Adipocyte (in vitro differentiated cells): ENCODE data around the gene TGM2.

Source experiments
- DNase-seq: peaks from one replicate; pipeline ENCODE4 v3.0.0-alpha.2; 2015; ENCODE audit warnings: low read depth
- H3K27me3 ChIP-seq: replicated peaks from 2 replicates; pipeline ENCODE4 v1.7.0; 2013; ENCODE audit warnings: mild to moderate bottlenecking, low read length, moderate library complexity; ENCODE audit not compliant: control insufficient read depth, insufficient read depth
- H3K36me3 ChIP-seq: 2 replicates; pipeline ENCODE4 v1.7.0; 2013; ENCODE audit warnings: low read length, mild to moderate bottlenecking, moderate library complexity; ENCODE audit not compliant: control insufficient read depth, insufficient read depth, severe bottlenecking
- H3K4me1 ChIP-seq: 2 replicates; pipeline ENCODE4 v1.7.0; 2013; ENCODE audit warnings: mild to moderate bottlenecking, low read length, moderate library complexity; ENCODE audit not compliant: control insufficient read depth, insufficient read depth
- H3K4me3 ChIP-seq: 2 replicates; pipeline ENCODE4 v1.7.0; 2013; ENCODE audit warnings: mild to moderate bottlenecking, low read length, moderate library complexity
- H3K9ac ChIP-seq: 2 replicates; pipeline ENCODE4 v1.7.0; 2013; ENCODE audit warnings: mild to moderate bottlenecking, low read length, moderate library complexity
- H3K9me3 ChIP-seq: 2 replicates; pipeline ENCODE4 v1.7.0; 2013; ENCODE audit warnings: mild to moderate bottlenecking, low read length, moderate library complexity; ENCODE audit not compliant: control insufficient read depth

TGM2 gene

GRCh38 chr20:38164624-38165088 lies 414 bp downstream of the TGM2 start:
- no peak for DNase-seq
- Histone ChIP-seq H3K4me3 (peak overlapping the region; percentile 39), H3K27me3 (no peaks in the 10 kb centered on the region), H3K4me1 (peaks cover 22% of the 10 kb centered on the region), H3K9ac (no peak overlapping the region), H3K36me3 (no peaks in the 10 kb centered on the region), H3K9me3 (no peaks in the 10 kb centered on the region)

DNA sequence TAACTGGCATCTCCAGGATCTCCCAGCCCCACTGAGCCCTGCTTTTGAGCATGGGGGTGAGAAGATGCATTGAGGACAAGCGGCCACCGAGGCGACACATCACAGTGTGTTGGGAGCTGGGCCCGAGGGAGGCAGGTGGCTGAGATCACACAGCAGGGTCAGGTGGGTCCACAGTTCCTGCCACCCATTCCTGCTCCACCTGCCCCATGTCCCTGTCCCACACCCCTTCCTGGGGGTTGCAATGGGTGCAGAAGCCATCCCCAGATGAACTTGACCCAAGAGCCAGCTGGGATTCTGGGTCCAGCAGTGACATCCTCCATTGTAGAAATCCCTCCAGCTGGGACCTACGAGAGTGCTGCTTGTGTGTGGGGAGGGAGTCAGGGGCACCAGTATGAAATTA lies 1.0 kb downstream of the TGM2 start:
- no peak overlapping the region for H3K4me3 ChIP-seq

GRCh38 chr20:38162878-38163875 lies 1.9 kb downstream of the TGM2 start:
- Histone ChIP-seq H3K36me3 (no peaks in the 10 kb centered on the region), H3K4me3 (no peak overlapping the region), H3K27me3 (no peaks in the 10 kb centered on the region), H3K4me1 (peaks cover 12% of the 10 kb centered on the region), H3K9me3 (no peaks in the 10 kb centered on the region), H3K9ac (no peak overlapping the region)
- DNase-seq: no peak

More for the DNA sequence above, 1.0 kb downstream of the TGM2 start:
- Histone ChIP-seq H3K4me1 (peaks cover 21% of the 10 kb centered on the region), H3K36me3 (no peaks in the 10 kb centered on the region), H3K9me3 (no peaks in the 10 kb centered on the region), H3K9ac (no peak overlapping the region), H3K27me3 (no peaks in the 10 kb centered on the region)
- no peak for DNase-seq

GRCh38 chr20:38162149-38162548 lies 2.9 kb downstream of the TGM2 start:
- Histone ChIP-seq H3K4me1 (peaks cover 4% of the 10 kb centered on the region), H3K9ac (no peak overlapping the region), H3K36me3 (no peaks in the 10 kb centered on the region), H3K9me3 (no peaks in the 10 kb centered on the region), H3K27me3 (no peaks in the 10 kb centered on the region), H3K4me3 (no peak overlapping the region)
- no peak for DNase-seq

GRCh38 chr20:38161412-38161774 lies 3.7 kb downstream of the TGM2 start:
- Histone ChIP-seq H3K36me3 (no peaks in the 10 kb centered on the region), H3K9ac (no peak overlapping the region), H3K27me3 (no peaks in the 10 kb centered on the region), H3K4me1 (peaks cover 4% of the 10 kb centered on the region), H3K9me3 (no peaks in the 10 kb centered on the region), H3K4me3 (no peak overlapping the region)
- no peak for DNase-seq

GRCh38 chr20:38159957-38160756 lies 4.9 kb downstream of the TGM2 start:
- H3K4me1 ChIP-seq: no peaks in the 10 kb centered on the region
- no peak for DNase-seq
- no peaks in the 10 kb centered on the region for H3K9me3 ChIP-seq
- H3K9ac ChIP-seq: no peak overlapping the region
- no peak overlapping the region for H3K4me3 ChIP-seq
- H3K27me3 ChIP-seq: no peaks in the 10 kb centered on the region
- H3K36me3 ChIP-seq: no peaks in the 10 kb centered on the region

DNA sequence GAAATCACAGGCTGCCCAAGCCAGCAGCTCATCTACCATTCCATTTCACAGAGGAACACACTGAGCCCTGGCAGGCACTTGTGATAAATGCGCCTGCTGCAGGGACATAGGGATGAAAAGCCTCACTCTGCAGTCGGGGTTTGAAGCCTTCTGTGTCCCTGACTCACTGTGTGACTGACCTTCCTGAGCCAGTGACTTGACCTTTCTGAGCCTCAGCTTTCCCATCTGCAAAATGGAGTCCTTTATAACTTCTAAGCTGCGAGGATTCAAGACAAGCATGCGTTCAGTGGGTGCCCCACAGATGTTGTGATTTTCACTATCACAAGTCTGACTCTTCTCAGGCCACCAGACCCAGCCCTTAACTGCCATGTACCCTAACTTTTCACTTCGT lies 5.5 kb downstream of the TGM2 start:
- Histone ChIP-seq H3K36me3 (no peaks in the 10 kb centered on the region), H3K9ac (no peak overlapping the region), H3K4me1 (no peaks in the 10 kb centered on the region), H3K27me3 (no peaks in the 10 kb centered on the region), H3K4me3 (no peak overlapping the region), H3K9me3 (no peaks in the 10 kb centered on the region)
- DNase-seq: no peak

DNA sequence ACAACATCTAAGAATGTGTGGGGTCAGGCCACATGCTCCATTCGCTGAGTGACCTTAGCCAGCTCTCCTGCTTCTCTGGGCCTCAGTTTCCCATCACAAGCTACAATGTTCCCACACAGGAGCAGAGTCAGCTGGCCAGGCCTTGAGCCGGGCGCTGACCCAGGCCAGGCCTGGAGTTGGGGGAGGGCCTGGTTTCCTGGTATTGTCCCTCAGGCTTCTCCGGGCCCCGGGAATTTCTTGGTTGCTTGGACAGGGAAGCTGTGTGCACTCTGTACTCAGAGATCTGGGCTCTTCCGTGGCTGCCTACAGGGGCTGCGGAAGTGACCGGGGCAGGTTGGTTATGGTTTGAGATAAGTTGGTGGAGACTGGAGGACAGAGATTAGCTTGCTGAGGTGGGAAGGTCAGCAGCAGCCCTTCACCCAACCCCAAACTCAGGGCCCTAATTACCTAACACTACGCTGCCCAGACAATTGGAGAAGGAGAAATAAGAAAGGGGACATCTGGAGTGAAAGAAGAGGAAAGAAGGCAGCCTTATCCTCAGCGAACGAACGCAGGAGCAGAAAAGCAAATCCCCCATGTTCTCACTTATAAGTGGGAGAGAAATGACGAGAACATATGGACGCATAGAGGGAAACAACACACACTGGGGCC lies 6.2 kb downstream of the TGM2 start:
- H3K4me1 ChIP-seq: no peaks in the 10 kb centered on the region
- no peak for DNase-seq
- H3K4me3 ChIP-seq: no peak overlapping the region
- H3K9ac ChIP-seq: no peak overlapping the region
- H3K9me3 ChIP-seq: no peaks in the 10 kb centered on the region
- H3K27me3 ChIP-seq: no peaks in the 10 kb centered on the region
- H3K36me3 ChIP-seq: no peaks in the 10 kb centered on the region

DNA sequence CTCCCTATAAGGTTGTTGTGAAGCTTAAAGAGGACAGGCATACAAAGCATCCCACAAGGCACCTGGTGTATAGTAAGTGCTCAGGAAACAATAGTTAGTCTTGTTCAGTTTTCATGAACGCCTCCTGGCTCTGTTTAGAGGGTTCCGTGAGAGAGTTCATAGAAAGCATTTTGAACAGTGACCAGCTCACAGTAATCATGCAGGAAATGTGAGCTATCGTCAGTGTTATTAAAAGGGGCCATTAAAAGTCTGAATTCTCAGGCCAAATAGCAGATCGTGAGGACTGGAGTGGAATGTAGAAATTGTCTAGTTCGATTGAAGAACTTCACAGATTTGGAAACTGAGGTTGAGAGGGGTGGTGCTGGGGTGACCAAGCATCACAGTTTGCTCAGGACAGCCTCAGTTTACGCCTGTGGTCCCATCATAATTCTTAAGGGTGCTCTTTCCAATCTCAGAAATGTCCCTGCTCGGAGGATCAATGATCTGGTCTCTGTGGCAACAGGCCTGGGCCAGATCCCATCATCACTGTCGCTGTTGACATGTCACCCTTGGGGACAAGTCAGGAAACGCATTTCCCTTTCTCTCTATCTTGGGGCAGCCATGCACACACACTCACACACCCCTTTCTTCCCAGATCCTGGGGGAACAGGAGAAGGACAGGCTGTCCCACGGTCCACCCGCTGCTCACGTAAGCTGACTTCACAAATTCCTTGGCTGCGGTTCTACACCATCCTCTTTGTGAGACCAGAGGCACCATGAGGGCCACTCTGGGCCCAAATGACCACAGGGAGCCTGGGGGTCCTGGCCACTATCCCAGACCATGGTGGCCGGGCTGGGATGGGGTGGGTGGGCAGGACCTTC lies 7.2 kb downstream of the TGM2 start:
- Histone ChIP-seq H3K27me3 (no peaks in the 10 kb centered on the region), H3K4me3 (no peak overlapping the region), H3K4me1 (no peaks in the 10 kb centered on the region), H3K36me3 (no peaks in the 10 kb centered on the region), H3K9ac (no peak overlapping the region), H3K9me3 (no peaks in the 10 kb centered on the region)
- no peak for DNase-seq

DNA sequence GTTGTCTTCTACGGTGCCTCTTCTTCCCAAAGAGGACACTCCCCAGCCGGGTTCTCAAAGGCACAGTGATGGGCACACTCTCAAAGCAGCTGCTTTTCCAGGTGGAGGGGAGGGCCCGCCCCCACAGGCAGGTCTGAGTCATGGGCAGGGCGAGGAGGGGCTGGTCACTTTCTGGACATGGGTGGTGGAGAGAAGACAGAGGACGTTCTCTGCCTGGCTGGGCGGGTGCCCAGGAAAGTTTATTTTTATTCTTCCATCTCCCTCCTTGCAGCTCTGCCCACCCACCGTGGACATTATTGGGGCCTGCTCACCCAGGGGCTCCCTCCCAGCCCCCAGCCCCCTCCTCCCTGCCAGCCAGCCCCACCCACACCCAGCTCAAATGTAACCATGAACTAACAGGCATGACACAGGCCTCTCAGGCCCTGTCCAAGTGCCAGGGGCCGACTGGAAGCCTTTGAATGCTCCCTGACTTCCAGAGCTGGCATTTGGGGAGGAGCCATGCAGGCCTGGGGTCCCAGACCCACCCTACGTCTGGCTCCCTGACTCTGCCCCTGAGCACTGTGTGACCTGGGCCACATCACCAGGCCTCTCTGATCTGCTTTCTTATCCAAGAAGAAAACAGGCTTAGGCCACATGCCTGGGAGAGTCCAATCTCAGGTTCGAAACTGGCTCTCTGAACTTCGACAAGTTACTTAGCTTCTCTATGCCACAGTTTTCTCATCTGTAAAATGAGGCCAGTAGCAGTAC lies 8.0 kb downstream of the TGM2 start:
- Histone ChIP-seq H3K9me3 (no peaks in the 10 kb centered on the region), H3K9ac (no peak overlapping the region), H3K4me1 (peaks cover 2% of the 10 kb centered on the region), H3K27me3 (no peaks in the 10 kb centered on the region), H3K36me3 (no peaks in the 10 kb centered on the region), H3K4me3 (no peak overlapping the region)
- peak; percentile 56 for DNase-seq
